Neural cell (in vitro differentiated cells): ENCODE measurements around the gene IRS2.

Experiments
- EP300 ChIP-seq: fragments of 450-650 bp; conservative IDR thresholded peaks from 2 replicates; pipeline ENCODE4 v1.6.1; 2014; ENCODE audit warnings: antibody characterized with exemption, mild to moderate bottlenecking, moderate library complexity; ENCODE audit not compliant: poor library complexity, severe bottlenecking
- EZH2 ChIP-seq: fragments of 200-600, 300-800 bp; shearing (Covaris generic), sonication (generic); IDR thresholded peaks from 2 replicates; pipeline ENCODE4 v1.6.1; 2014; ENCODE audit warnings: antibody characterized with exemption, low read length, borderline replicate concordance, mild to moderate bottlenecking; ENCODE audit not compliant: insufficient read depth, poor library complexity, severe bottlenecking
- MXI1 ChIP-seq: fragments of 450-650 bp; conservative IDR thresholded peaks from 2 replicates; pipeline ENCODE4 v1.6.1; 2014; ENCODE audit warnings: antibody characterized with exemption, mild to moderate bottlenecking; ENCODE audit not compliant: poor library complexity, severe bottlenecking
- POLR2AphosphoS5 ChIP-seq: IDR thresholded peaks from 2 replicates; pipeline ENCODE4 v1.6.1; 2012
- RAD21 ChIP-seq: fragments of 450-650 bp; conservative IDR thresholded peaks from 2 replicates; pipeline ENCODE4 v1.6.1; 2014; ENCODE audit warnings: antibody characterized with exemption, mild to moderate bottlenecking, moderate library complexity
- SMC3 ChIP-seq: fragments of 450-650 bp; conservative IDR thresholded peaks from 2 replicates; pipeline ENCODE4 v1.6.1; 2014; ENCODE audit warnings: antibody characterized with exemption, mild to moderate bottlenecking, moderate library complexity; ENCODE audit not compliant: poor library complexity
- TAF1 ChIP-seq: IDR thresholded peaks from 2 replicates; pipeline ENCODE4 v1.6.1; 2012; ENCODE audit warnings: low read depth
- TF ChIP-seq, protein P1 (sequence below): fragments of 450-650 bp; IDR thresholded peaks from 2 replicates; pipeline ENCODE4 v1.5.1; 2014; ENCODE audit warnings: antibody characterized with exemption, mild to moderate bottlenecking, moderate library complexity; ENCODE audit not compliant: poor library complexity, severe bottlenecking
- TF ChIP-seq, protein P2 (sequence below): IDR thresholded peaks from 2 replicates; pipeline ENCODE4 v1.6.1; 2012; ENCODE audit warnings: borderline replicate concordance

DNA sequence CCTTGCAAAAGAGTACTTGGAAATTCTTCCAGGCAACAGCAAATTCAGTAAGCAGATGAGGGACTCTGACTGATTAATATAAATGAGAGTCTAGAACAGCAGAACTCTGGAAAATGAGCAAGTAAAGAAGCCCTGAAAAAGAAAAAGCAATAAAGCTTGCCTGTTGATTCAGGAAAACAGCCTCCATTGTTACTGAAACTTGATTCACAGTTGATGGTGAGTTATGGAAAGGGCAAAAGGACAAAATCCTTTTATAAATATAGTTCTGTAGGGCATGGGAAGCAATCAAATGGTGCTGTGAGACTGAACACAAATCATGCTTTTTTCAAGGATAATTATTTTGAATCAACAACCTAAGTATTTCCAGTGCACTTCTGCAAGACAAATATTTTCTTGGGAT lies 67.7 kb downstream of the IRS2 start:
- TF ChIP-seq, protein P1, sequence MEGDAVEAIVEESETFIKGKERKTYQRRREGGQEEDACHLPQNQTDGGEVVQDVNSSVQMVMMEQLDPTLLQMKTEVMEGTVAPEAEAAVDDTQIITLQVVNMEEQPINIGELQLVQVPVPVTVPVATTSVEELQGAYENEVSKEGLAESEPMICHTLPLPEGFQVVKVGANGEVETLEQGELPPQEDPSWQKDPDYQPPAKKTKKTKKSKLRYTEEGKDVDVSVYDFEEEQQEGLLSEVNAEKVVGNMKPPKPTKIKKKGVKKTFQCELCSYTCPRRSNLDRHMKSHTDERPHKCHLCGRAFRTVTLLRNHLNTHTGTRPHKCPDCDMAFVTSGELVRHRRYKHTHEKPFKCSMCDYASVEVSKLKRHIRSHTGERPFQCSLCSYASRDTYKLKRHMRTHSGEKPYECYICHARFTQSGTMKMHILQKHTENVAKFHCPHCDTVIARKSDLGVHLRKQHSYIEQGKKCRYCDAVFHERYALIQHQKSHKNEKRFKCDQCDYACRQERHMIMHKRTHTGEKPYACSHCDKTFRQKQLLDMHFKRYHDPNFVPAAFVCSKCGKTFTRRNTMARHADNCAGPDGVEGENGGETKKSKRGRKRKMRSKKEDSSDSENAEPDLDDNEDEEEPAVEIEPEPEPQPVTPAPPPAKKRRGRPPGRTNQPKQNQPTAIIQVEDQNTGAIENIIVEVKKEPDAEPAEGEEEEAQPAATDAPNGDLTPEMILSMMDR: no peak
- TF ChIP-seq EZH2 (no peak), EP300 (no peak), RAD21 (no peak), POLR2AphosphoS5 (no peak), MXI1 (no peak), TAF1 (no peak), SMC3 (no peak)
- TF ChIP-seq, protein P2, sequence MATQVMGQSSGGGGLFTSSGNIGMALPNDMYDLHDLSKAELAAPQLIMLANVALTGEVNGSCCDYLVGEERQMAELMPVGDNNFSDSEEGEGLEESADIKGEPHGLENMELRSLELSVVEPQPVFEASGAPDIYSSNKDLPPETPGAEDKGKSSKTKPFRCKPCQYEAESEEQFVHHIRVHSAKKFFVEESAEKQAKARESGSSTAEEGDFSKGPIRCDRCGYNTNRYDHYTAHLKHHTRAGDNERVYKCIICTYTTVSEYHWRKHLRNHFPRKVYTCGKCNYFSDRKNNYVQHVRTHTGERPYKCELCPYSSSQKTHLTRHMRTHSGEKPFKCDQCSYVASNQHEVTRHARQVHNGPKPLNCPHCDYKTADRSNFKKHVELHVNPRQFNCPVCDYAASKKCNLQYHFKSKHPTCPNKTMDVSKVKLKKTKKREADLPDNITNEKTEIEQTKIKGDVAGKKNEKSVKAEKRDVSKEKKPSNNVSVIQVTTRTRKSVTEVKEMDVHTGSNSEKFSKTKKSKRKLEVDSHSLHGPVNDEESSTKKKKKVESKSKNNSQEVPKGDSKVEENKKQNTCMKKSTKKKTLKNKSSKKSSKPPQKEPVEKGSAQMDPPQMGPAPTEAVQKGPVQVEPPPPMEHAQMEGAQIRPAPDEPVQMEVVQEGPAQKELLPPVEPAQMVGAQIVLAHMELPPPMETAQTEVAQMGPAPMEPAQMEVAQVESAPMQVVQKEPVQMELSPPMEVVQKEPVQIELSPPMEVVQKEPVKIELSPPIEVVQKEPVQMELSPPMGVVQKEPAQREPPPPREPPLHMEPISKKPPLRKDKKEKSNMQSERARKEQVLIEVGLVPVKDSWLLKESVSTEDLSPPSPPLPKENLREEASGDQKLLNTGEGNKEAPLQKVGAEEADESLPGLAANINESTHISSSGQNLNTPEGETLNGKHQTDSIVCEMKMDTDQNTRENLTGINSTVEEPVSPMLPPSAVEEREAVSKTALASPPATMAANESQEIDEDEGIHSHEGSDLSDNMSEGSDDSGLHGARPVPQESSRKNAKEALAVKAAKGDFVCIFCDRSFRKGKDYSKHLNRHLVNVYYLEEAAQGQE: no peak
